ENCODE data around the gene CCNJL.
A peak's percentile ranks its signal among the peaks of the same experiment; 100 is the strongest.

- TF ChIP-seq POLR2A (IDR thresholded peaks at IDR 0.05; ENCODE audit: extremely low read depth, insufficient read length) (no peak), CTCF (IDR thresholded peaks at IDR 0.05; ENCODE audit: low read depth, low read length) (no peak), MYC (IDR thresholded peaks at IDR 0.05; ENCODE audit: low read depth, low read length) (peak; percentile 26; the same call in 1 of the 2 replicates), MAX (IDR thresholded peaks at IDR 0.05; ENCODE audit: low read depth, low read length) (peak; percentile 46; the same call in 1 of the 2 replicates)
These were observed 43.3 kb downstream of the CCNJL start for GRCh38 chr5:160269017-160269416.

Measured in NB4 (cell line).